ENCODE data around the gene HHAT. TPM values are rescaled to one million over a fixed set of nuclear protein-coding genes. Genes with fewer than 3 reads are reported as not detected.

HHAT gene
- polyA plus RNA-seq, 3 donors from 2014 or later = 0.38 to 1.4 TPM; not detected in 1

GRCh38 chr1:210456731-210457255 lies 128.1 kb downstream of the HHAT start:
- peaks cover 0 to 4% (median 0%) of the 10 kb centered on the region in 6 donors for H3K9me3 Mint-ChIP-seq
- no peak overlapping the region for H3K27ac Mint-ChIP-seq
- no peak overlapping the region for H3K4me3 Mint-ChIP-seq
- H3K4me1 Mint-ChIP-seq = no peaks in the 10 kb centered on the region
- peaks cover 0 to 5% (median 4%) of the 10 kb centered on the region in 3 donors for H3K27me3 Mint-ChIP-seq (ENCODE audit: low read depth in 3 of 3)
- DNase-seq = no peak
- no peaks in the 10 kb centered on the region for H3K36me3 Mint-ChIP-seq

- Mint-ChIP-seq H3K9me3 (peaks cover 0 to 4% (median 0%) of the 10 kb centered on the region in 6 donors), H3K4me3 (no peak overlapping the region), H3K27ac (no peak overlapping the region), H3K36me3 (no peaks in the 10 kb centered on the region), H3K27me3 (ENCODE audit: low read depth in 3 of 3) (peaks cover 0 to 4% (median 4%) of the 10 kb centered on the region in 3 donors), H3K4me1 (no peaks in the 10 kb centered on the region)
- no peak for DNase-seq
Measured at GRCh38 chr1:210457568-210457967, 128.9 kb downstream of the HHAT start.

- no peak overlapping the region for H3K27ac Mint-ChIP-seq
- DNase-seq = no peak
- H3K36me3 Mint-ChIP-seq = no peaks in the 10 kb centered on the region
Measured at GRCh38 chr1:210464519-210465039, 135.9 kb downstream of the HHAT start.

GRCh38 chr1:210465150-210465549 lies 136.4 kb downstream of the HHAT start:
- DNase-seq = no peak
- no peak overlapping the region for H3K27ac Mint-ChIP-seq
- H3K9me3 Mint-ChIP-seq = no peaks in the 10 kb centered on the region
- no peaks in the 10 kb centered on the region for H3K4me1 Mint-ChIP-seq
- H3K27me3 Mint-ChIP-seq (ENCODE audit: low read depth in 3 of 3) = peaks cover 0 to 5% (median 0%) of the 10 kb centered on the region in 3 donors
- no peaks in the 10 kb centered on the region for H3K36me3 Mint-ChIP-seq
- H3K4me3 Mint-ChIP-seq = no peak overlapping the region

More at GRCh38 chr1:210464519-210465039, 135.9 kb downstream of the HHAT start:
- Mint-ChIP-seq H3K4me1 (no peaks in the 10 kb centered on the region), H3K9me3 (no peaks in the 10 kb centered on the region), H3K4me3 (no peak overlapping the region), H3K27me3 (ENCODE audit: low read depth in 3 of 3) (peaks cover 0 to 5% (median 0%) of the 10 kb centered on the region in 3 donors)

- Mint-ChIP-seq H3K9me3 (no peaks in the 10 kb centered on the region), H3K36me3 (no peaks in the 10 kb centered on the region), H3K27me3 (ENCODE audit: low read depth in 3 of 3) (peaks cover 0 to 9% (median 3%) of the 10 kb centered on the region in 3 donors), H3K27ac (no peak overlapping the region), H3K4me3 (no peak overlapping the region), H3K4me1 (no peaks in the 10 kb centered on the region)
- no peak for DNase-seq
Measured at GRCh38 chr1:210467440-210468043, 138.8 kb downstream of the HHAT start.

- no peaks in the 10 kb centered on the region for H3K4me1 Mint-ChIP-seq
- peaks cover 0 to 2% (median 0%) of the 10 kb centered on the region in 6 donors for H3K9me3 Mint-ChIP-seq
- H3K27me3 Mint-ChIP-seq (ENCODE audit: low read depth in 3 of 3) = peaks cover 0 to 6% (median 4%) of the 10 kb centered on the region in 3 donors
- no peaks in the 10 kb centered on the region for H3K36me3 Mint-ChIP-seq
- H3K4me3 Mint-ChIP-seq = no peak overlapping the region
- no peak for DNase-seq
- H3K27ac Mint-ChIP-seq = no peak overlapping the region
Measured at GRCh38 chr1:210469441-210469840, 140.7 kb downstream of the HHAT start.

GRCh38 chr1:210475321-210475720 lies 146.6 kb downstream of the HHAT start:
- Mint-ChIP-seq H3K4me3 (no peak overlapping the region), H3K27me3 (ENCODE audit: low read depth in 3 of 3) (peaks cover 0 to 7% (median 5%) of the 10 kb centered on the region in 3 donors), H3K27ac (no peak overlapping the region), H3K9me3 (peaks cover 0 to 2% (median 0%) of the 10 kb centered on the region in 6 donors), H3K36me3 (no peaks in the 10 kb centered on the region), H3K4me1 (no peaks in the 10 kb centered on the region)
- DNase-seq = no peak

- H3K4me1 Mint-ChIP-seq = no peaks in the 10 kb centered on the region
- no peak for DNase-seq
- H3K9me3 Mint-ChIP-seq = peaks cover 0 to 2% (median 0%) of the 10 kb centered on the region in 6 donors
- no peak overlapping the region for H3K4me3 Mint-ChIP-seq
- H3K27ac Mint-ChIP-seq = no peak overlapping the region
- no peaks in the 10 kb centered on the region for H3K36me3 Mint-ChIP-seq
- peaks cover 0 to 7% (median 2%) of the 10 kb centered on the region in 3 donors for H3K27me3 Mint-ChIP-seq (ENCODE audit: low read depth in 3 of 3)
Measured at GRCh38 chr1:210475806-210476205, 147.1 kb downstream of the HHAT start.

GRCh38 chr1:210476730-210477129 lies 148.0 kb downstream of the HHAT start:
- Mint-ChIP-seq H3K9me3 (peaks cover 0 to 2% (median 0%) of the 10 kb centered on the region in 6 donors), H3K4me3 (no peak overlapping the region), H3K27ac (no peak overlapping the region), H3K4me1 (no peaks in the 10 kb centered on the region), H3K36me3 (no peaks in the 10 kb centered on the region), H3K27me3 (ENCODE audit: low read depth in 3 of 3) (peaks cover 0 to 3% (median 2%) of the 10 kb centered on the region in 3 donors)
- no peak for DNase-seq

- peaks cover 2 to 3% (median 2%) of the 10 kb centered on the region in 3 donors for H3K27me3 Mint-ChIP-seq (ENCODE audit: low read depth in 3 of 3)
- peaks cover 0 to 2% (median 0%) of the 10 kb centered on the region in 6 donors for H3K9me3 Mint-ChIP-seq
- H3K27ac Mint-ChIP-seq = no peak overlapping the region
- no peaks in the 10 kb centered on the region for H3K4me1 Mint-ChIP-seq
- H3K36me3 Mint-ChIP-seq = no peaks in the 10 kb centered on the region
- DNase-seq = no peak
- H3K4me3 Mint-ChIP-seq = no peak overlapping the region
Measured at GRCh38 chr1:210477328-210477924, 148.7 kb downstream of the HHAT start.

GRCh38 chr1:210478820-210479219 lies 150.1 kb downstream of the HHAT start:
- Mint-ChIP-seq H3K9me3 (no peaks in the 10 kb centered on the region), H3K27ac (no peak overlapping the region), H3K4me1 (no peaks in the 10 kb centered on the region), H3K27me3 (ENCODE audit: low read depth in 3 of 3) (peaks cover 2 to 3% (median 2%) of the 10 kb centered on the region in 3 donors), H3K36me3 (no peaks in the 10 kb centered on the region), H3K4me3 (no peak overlapping the region)
- DNase-seq = no peak

GRCh38 chr1:210482491-210482890 lies 153.8 kb downstream of the HHAT start:
- H3K36me3 Mint-ChIP-seq = no peaks in the 10 kb centered on the region
- no peak for DNase-seq
- no peak overlapping the region for H3K4me3 Mint-ChIP-seq
- H3K27me3 Mint-ChIP-seq (ENCODE audit: low read depth in 3 of 3) = peaks cover 0 to 2% (median 0%) of the 10 kb centered on the region in 3 donors
- H3K4me1 Mint-ChIP-seq = no peaks in the 10 kb centered on the region
- H3K9me3 Mint-ChIP-seq = no peaks in the 10 kb centered on the region
- H3K27ac Mint-ChIP-seq = no peak overlapping the region

- Mint-ChIP-seq H3K27ac (no peak overlapping the region), H3K9me3 (no peaks in the 10 kb centered on the region), H3K27me3 (ENCODE audit: low read depth in 3 of 3) (peaks cover 0 to 2% (median under 1%) of the 10 kb centered on the region in 3 donors), H3K4me1 (no peaks in the 10 kb centered on the region), H3K4me3 (no peak overlapping the region), H3K36me3 (no peaks in the 10 kb centered on the region)
- no peak for DNase-seq
Measured at GRCh38 chr1:210482945-210483617, 154.4 kb downstream of the HHAT start.

- Mint-ChIP-seq H3K4me1 (no peaks in the 10 kb centered on the region), H3K4me3 (no peak overlapping the region), H3K36me3 (no peaks in the 10 kb centered on the region)
Measured at GRCh38 chr1:210483821-210484220, 155.1 kb downstream of the HHAT start.

More at GRCh38 chr1:210483821-210484220, 155.1 kb downstream of the HHAT start:
- Mint-ChIP-seq H3K27me3 (ENCODE audit: low read depth in 3 of 3) (peaks cover 0 to 2% (median 2%) of the 10 kb centered on the region in 3 donors), H3K9me3 (peaks cover 0 to 1% (median 0%) of the 10 kb centered on the region in 6 donors), H3K27ac (no peak overlapping the region)
- DNase-seq = no peak

Measured in immature natural killer cell (primary cell).